Effector CD8-positive, alpha-beta T cell (primary cell): Measurements from ENCODE around the gene AGBL1.
"Not testable (repeated sequence)": the region's sequence is repeated elsewhere in the genome, so short reads cannot be mapped to it uniquely, and the experiment has no call there.

Source experiments
- DNase-seq: peaks from one replicate; lab custom pipeline; 2025; lab: John Stamatoyannopoulos, UW

AGBL1 gene

DNA sequence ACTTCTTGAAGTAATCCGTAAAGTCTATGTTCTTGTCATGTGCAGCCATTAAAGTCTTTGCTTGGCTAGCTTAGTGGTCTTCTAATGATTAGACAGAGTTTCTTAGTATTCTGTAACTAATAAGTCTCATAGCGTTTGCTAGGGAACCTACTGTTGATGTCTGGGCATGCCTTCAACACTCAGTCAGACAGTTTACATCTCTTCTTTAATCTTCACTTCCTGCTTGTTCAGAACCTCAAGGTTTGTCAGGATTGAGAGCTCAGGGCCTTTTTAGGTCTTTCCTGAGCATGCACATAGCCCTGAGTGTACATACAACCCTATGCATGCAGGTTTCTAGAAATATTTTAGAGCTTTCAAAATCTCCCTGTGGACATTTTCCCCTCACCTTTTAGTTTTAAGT, 426.3 kb downstream of the AGBL1 start:
- no peak for DNase-seq

DNA sequence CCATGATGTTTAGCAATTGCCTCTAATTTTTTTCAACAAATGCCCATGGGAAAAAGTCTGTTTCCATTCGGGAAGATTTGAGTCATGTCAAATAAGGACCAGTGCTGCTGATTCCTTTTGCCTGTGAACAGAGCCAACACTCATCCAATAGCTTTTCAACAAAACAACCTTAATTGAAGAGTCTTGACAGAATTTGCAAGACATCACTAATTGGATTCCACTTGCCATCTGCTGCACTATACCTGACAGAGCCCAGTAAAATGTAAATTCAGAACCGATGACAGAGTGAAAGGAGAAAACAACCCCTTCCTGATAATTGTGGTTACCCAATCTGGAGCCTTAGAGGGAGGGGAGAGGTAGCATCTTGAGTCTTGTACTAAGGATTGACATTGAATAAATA, 426.7 kb downstream of the AGBL1 start:
- DNase-seq: no peak

DNA sequence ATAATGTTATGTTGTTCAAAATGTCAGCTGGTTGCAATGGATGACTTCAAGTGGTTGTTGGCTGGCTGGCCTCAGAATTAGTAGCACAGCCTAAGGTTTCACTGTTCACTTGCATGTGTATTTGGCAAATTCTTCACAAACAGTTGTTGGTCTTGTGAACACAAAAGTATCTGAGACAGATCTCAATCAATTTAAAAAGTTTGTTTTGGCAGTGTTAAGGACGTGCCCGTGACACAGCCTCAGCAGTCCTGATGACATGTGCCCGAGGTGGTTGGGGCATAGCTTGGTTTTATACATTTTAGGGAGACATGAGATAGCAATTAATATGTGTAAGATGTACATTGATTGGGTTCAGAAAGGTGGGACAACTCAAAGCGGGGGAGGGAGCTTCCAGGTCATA, 436.0 kb downstream of the AGBL1 start:
- no peak for DNase-seq

DNA sequence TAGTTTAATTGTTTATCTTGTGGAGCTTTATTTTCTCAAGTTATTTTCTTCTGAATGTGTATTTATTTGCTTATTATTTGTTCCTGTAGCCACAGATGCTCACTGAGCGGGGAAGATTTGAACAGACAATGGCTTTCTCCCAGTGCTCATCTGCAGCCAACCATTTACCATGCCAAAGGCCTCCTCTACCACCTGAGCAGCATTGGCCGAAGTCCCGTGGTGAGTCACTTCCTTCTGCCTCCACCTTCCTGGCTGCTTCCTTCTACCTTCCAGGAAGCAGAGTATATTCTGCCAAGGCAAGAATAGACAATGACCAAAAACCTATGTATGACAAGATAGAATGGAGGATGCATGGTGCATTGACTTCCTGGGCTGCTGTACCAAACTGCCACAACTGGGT, 443.1 kb downstream of the AGBL1 start:
- DNase-seq: no peak

DNA sequence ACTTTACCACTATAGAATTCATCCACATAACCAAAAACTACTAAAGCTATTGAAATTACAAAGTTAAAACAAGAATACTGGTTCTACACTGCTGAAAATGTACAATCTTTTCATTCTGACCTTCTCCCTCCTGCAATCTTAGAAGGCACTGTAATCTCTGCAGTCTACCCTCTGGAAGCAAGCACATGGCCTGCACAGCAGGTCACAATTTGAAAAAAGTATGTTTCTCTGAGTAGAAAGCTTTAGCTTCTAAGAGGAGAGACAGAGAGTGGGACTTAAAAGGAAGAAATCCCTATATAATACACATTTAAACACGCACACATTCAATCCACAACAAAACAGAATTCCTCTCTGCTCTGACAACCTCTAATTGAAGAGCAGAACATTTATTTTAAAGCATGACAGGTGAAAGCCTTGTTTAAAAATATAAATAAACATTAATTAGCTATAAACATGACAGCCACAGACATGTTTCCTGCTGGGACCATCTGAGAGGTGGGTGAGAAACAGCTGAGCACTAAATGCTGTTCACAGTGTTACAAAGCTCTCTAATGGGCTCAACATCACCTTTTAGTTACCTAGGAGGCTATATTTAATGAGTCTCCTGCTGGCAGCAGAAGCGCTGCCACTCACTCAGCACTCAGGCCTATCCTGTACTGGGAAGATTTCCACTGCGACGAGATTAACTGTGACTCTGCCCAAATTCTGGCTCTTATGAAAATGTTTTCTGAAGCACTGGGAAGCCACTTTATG, 447.4 kb downstream of the AGBL1 start:
- DNase-seq: no peak

DNA sequence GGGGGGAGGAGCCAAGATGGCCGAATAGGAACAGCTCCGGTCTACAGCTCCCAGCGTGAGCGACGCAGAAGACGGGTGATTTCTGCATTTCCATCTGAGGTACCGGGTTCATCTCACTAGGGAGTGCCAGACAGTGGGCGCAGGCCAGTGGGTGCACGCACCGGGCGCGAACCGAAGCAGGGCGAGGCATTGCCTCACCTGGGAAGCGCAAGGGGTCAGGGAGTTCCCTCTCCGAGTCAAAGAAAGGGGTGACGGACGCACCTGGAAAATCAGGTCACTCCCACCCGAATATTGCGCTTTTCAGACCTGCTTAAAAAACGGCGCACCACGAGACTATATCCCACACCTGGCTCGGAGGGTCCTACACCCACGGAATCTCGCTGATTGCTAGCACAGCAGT, 448.4 kb downstream of the AGBL1 start:
- DNase-seq: not testable (repeated sequence)

DNA sequence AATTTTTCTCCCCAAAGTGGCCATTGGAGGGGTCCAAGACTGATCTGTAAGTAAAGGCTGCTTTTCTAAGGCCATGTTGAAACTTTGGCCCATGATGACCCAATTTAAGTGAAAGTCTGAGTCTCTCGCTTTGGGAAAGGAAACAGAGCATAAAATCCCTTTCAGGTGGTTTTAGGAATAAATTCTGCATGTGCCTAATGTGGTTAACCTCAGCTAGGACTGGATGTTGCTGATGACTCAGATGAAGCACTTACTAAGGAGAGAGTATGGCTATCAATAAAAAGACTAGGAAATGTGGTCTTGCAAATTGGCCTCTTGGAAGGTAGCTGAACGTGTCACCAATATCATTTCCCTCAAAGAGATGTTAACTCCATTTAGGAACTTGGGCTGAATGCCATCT, 458.5 kb downstream of the AGBL1 start:
- DNase-seq: no peak

DNA sequence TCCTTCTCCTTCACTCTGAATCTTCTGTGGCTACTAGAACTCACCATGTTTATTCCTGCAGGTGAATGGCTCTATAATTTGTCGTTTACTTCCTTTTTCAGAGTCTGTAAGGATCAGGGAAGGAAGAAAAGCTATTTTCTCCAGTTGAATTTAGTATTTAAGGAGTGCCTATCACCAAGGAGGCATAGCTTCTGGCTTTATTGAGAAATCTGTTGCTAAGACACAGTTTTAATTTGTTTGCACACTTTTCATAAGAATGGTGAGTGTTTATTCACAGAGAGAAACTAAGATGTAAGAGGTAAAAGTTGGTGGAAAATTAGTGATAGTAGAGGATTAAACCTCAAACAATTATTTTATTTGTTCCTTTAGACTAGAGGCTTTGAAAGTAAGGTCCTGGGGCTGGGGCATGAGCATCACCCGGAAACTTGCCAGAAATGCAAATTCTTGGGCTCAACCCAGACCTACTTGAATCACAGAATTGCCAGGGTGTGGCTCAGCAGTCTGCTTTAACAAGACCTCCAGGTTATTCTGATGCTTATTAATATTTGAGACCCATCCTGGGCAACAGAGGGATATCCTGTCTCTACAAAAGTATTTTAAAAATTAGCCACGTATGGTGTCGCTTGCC, 461.3 kb downstream of the AGBL1 start:
- DNase-seq: no peak

DNA sequence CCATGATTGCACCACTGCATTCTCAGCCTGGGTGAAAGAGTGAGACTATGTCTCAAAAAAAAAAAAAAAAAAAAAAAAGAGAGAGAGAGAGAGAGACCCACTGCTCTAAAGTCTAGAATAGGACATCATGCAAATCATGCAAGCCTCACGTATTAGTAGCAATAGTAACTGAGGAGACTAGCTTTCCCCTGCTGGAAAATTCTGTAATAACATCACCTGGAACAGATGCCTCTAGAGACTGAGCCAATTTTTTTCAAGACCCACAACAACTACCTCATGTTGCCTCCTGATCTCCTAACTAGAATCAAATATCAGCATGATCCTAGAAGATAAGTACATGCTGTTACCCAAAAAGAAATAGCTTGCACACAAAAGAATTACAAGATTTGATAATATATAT, 461.9 kb downstream of the AGBL1 start:
- no peak for DNase-seq

DNA sequence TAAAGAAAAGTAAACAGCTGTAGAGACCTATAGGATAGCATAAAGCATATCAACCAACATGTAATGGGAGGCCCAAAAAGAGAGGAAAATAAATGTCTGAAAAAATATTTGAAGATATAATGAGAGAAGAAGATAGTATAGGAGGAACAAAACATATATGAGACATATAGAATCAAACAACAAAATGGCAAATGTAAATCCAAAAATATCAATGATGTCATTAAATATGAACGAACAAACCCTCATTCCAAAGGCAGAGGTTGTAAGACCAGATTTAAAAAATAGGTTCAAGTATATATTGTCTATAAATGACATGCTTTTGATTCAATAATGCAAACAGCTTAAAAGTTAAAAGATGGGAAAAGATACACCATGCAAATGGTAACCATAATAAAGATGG, 470.4 kb downstream of the AGBL1 start:
- DNase-seq: no peak

DNA sequence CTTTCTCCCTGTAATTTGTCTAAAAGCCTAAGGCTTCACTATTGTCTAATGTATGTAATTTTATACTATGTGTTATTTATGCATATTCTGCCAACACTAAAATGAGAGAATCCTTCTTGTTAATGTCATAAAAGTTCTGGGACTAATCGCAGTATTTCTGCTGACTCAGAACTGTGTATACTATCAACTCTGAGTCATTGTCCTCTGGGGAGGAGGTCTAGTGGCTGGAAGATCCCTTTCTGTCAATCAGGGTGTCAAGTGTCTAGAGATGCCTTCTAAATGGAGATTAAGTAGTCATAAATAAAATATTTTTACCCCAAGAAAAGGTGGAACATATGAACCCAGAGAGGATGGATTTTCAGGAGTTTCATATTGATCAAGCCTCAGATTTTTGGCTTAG, 473.4 kb downstream of the AGBL1 start:
- DNase-seq: no peak

DNA sequence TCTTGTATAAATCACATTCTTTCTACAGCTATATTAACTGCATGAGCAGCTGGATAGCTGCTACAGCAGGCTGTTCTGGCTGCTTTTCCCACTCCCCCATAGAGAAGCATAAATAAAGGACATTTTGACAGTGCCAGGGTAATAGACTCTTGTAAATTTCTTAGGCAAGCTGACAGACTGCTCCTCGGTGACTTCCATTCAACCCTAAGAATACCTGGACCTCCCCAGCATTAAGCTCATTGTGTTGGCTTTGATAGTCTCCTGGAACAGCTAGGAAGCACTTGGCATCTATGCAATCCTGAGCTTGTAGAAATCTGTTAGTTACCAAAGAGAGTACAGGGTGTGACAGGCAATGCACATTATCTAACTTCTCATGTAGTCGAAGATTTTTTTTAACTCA, 475.4 kb downstream of the AGBL1 start:
- DNase-seq: no peak

DNA sequence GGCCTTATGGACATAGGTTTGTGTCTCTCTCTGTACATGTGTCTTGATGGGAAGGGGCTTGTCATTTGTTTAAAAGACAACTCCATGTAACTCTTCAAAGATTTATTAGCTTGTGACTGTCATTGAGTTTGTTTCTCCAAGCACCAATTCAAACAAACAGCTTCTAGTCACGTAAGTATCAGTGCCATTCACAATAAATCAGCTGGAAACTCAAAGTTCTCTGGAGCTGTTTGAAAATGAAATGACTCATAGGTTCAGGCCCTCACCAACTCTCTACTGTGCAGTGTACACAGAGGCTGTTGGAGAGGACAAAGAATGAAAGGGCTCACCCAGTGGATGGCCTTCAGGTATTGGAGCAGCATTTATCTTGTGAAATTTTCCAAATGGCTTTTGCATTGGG, 476.3 kb downstream of the AGBL1 start:
- no peak for DNase-seq

DNA sequence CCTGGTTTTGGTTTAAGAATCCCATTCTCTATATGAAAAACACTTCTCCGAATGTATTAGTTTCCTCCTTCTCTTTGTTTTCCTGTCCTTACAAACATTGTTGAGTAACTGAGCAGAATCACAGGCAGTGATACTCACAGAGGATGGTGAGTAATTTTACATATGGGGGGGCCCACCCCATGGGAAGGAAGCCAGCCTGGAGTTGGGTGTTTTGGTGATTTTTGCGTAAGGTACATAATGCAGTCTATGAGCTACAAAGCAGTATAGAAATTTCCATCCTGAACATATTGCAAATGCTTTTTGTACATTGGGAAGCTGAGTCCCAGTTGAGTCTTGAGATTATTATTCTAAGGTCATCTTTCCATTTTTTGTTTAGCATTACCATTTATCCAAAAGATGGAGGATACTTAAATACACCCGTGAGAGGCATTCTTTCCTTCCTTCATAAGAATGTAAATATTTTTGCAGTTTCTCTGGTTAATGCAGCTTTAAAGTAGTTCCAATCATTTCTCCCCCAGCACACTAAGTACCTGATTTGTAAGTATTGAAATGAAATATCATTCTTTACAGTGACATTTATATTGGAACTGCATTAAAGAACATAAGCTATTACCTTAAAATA, 476.8 kb downstream of the AGBL1 start:
- no peak for DNase-seq

DNA sequence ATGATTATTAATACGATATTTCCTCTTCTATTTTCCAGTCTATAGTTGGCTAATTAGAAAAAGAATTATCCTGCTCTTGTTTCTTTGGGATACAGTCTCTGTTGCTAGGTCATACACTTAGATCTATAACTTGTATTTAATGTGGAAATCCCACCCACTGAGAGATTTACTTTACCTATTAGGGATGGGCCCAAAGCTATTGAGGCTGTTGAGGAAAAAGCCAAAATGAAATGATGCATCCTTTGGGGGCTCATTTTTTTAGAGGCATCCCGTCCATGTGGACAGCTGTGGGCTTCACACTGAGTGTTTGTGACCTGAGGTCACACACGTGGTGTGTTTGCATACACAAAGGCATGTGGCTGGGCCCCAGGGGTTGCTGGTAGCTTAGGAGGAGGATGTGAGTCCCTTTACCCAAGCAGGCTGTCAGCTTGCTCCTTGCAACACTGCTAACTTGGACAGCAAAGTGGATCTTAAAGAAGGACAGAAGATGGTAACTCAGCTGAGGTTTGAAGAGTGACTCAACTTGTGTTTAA, 477.4 kb downstream of the AGBL1 start:
- DNase-seq: no peak

DNA sequence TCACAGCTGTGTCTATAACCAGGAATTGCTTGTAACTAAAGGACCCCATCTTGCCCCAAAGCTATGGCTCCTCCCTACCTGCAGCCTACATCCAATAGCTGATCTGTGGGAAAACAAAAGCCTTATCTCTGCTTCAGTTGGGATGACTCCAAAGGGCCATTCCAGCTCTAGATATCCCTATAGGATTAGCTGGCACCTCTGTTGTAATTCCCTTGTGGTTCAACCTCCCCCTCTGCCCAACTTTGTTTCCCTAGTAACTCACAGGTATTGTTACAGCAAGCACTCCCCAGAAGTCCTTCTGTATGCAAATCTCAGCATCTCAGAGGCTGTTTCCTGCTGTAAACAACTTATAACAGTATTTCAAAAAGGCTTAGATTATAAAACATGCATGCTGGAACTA, 478.6 kb downstream of the AGBL1 start:
- DNase-seq: no peak

DNA sequence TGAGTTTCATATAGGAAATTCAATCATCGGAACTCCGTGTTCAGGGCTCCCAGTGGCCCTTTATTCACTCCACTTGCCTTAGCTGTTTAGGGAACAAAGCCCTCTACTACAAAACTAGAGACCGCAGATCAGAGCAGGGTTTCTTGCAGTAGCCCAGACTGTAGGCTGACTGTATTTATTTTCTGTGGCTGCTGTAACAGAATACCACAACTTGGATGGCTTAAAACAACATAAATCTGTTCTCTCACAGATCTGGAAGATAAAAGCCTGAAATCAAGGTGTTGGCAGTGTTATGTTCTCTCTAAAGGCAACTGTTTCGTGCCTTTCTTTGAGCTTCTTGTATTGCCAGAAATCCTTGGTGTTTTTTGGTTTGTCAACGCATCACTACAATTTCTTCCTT, 479.0 kb downstream of the AGBL1 start:
- DNase-seq: no peak

DNA sequence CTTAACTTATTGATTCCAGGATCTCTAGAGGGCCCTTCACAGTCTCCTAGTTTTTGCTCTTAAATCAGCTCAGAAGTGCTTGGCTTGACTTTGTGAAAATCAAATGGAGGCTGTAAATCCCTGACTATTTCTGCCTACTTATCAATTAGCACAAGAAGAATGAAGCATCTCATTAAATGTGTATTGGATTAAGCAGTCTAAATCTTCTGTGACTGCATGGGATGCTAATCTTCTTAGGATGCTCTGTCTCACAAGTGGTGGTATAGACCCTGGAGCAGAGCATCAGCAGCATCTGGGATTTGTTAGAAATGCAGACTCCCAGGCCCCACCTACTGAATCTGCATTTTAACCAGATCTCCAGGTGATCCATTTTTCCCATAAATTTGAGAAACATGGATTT, 488.7 kb downstream of the AGBL1 start:
- no peak for DNase-seq

DNA sequence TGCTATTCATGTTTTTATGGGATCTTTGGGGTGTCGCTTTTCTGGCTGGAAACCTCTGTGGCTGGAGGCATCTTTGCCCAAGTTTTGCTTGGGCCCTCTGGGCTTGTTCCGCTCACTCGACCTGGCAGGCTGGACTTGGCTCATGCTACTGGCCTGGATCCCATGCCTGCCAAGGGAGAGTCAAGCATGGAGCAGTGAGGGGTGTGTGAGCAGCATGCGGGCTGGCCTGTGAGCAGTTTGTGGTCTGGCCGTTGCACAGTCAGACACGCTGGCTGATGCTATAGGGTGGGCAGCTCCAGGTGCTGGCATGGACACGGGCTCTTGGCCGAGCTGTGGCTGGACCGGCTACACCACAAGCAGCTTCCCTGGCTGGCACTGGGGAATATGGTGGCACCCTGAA, 491.1 kb downstream of the AGBL1 start:
- no peak for DNase-seq

DNA sequence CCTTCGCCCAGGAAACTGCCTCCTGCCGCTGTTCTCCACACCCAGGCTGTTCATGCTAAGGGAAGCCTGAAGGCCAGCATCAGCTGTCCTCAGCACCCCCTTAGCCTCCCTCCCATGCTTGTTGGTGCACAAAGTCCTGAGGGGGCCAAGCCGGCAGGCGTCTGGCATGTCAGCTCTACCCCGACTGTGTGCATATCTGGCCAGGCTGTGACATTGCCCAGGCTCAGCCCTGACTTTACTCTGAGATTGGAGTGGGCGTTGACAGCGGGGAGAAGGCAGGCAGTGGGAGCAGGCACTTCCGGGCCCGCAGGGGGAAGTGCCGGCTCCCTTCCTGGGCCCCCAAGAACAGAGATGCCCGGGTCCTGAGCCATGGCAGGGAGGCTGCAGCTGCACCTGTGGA, 492.2 kb downstream of the AGBL1 start:
- no peak for DNase-seq

DNA sequence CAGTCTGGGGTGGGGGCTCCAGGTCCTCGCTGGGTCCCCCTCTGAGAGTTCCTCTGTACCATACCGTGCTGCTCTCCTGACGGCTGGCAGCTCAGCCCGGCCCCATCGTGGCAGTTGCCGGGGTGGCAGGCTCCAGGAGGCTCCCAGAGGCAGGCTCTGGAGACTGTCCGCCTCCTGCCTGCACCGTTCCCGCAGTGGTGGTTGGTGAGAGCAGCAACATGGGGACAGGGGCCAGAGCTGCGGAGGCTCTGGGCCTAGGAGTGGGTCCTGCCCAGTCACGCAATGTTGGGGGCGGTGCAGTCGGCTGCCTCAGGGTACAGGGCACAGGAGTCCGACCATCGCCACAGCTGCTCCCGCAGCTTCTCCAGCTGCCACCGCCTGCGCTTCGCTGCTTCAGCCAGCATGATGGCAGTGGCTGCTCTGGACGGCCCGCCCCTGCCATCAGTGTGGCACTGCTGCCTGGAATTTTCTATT, 492.7 kb downstream of the AGBL1 start:
- DNase-seq: no peak

DNA sequence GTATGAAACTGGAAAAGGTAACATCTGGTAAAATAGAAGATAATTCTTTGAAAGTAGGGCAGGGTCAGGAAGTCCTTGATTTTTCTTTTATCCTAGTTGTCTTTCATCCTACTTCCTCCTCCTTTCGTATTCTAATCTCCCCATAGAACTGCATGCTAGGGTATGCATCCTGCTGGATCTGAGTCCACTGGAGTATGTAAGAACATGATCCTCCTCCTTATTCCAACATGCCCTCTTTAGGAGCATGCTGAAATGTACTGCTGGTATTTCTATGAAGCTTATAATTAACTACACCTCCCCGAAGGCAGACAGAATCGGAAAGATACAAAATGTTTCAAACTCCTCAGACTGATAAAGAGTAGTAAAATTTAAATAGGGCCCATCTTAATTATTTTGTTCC, 493.8 kb downstream of the AGBL1 start:
- no peak for DNase-seq

DNA sequence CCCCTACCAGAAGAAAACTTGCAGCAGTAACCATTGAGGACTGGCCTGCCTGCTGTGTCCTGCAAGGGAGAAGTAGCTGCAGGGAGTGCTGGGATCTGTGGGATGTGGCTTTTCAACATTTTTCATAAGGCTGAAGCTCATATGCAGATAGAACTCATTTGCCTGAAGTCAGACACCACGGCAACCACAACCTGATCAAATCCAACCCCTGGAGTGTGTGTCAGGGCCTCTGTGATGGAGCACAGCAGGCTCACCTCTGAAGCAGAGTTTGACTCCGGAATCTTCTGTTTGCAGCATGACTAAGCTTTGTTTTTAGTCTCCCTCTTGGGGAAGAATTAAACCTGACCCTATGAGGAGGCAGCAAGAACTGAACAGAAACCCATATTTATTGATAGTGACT, 508.7 kb downstream of the AGBL1 start:
- no peak for DNase-seq
